Esophagus squamous epithelium (tissue), 4 donors: ENCODE results near the gene CROCC.

Experiments
- POLR2A ChIP-seq, 4 donors: fragments of 450-650 bp; IDR thresholded peaks; one replicate each; pipeline ENCODE4 v1.6.1; 2017; ENCODE audit warnings: antibody characterized with exemption in 4 of 4, mild to moderate bottlenecking in 4 of 4, moderate library complexity in 3 of 4
- TF ChIP-seq, protein P1 (sequence below), 6 experiments: fragments of 450-650 bp in 4 of 6; fragments of 200-600 bp in 2 of 6; sonication (generic) in 2 of 6; IDR thresholded peaks; one replicate each; pipeline ENCODE4 v1.5.1; 2016 to 2019; ENCODE audit warnings: antibody characterized with exemption in 6 of 6, mild to moderate bottlenecking in 4 of 6, moderate library complexity in 4 of 6

DNA sequence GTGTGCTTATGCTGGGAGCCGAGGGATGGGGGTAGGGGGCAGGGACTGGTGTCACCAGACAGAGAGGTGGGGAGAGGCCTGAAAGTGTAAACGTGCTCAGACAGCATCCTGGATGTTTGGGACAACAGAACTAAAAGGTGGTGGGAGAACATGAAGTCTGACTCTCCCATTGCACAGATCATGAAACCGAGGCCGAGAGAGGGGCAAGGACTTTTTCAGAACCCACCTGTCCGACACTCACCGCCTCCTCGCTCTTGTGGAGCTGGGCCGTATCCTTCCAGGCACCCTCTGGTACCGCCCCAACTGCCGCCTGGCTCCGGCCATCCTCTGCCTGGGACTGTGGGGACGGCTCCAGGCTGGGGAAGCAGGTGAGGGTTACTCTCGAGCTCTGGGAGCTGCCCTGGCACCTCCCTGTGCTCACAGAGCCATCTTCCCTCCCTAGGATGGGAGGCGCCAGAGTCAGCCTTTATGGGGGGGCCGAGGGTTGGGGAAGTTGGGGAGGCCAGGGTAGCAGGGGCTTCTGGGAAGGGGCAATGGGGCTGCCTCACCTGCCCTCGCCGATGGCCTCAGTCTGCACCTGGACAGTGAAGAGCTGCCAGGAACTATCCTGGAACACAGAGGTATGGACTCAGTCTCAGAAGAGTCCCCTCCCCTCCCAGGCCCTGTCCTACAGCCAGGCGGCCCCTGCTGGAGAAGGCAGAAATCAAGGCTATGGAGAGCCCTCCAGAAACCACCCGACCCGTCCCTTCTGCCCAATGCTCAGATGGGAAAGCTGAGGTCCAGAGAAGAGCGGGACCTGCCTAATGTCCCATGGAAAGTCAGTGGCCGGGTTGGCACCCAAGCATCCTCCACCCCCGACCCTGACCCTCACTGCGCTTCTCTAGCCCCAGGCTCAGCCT, 83.0 kb downstream of the CROCC start:
- TF ChIP-seq, protein P1, sequence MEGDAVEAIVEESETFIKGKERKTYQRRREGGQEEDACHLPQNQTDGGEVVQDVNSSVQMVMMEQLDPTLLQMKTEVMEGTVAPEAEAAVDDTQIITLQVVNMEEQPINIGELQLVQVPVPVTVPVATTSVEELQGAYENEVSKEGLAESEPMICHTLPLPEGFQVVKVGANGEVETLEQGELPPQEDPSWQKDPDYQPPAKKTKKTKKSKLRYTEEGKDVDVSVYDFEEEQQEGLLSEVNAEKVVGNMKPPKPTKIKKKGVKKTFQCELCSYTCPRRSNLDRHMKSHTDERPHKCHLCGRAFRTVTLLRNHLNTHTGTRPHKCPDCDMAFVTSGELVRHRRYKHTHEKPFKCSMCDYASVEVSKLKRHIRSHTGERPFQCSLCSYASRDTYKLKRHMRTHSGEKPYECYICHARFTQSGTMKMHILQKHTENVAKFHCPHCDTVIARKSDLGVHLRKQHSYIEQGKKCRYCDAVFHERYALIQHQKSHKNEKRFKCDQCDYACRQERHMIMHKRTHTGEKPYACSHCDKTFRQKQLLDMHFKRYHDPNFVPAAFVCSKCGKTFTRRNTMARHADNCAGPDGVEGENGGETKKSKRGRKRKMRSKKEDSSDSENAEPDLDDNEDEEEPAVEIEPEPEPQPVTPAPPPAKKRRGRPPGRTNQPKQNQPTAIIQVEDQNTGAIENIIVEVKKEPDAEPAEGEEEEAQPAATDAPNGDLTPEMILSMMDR (IDR thresholded peaks at IDR 0.05), result no peak
- TF ChIP-seq POLR2A (IDR thresholded peaks at IDR 0.05), result no peak
